ENCODE data around the gene PPM1G.
"Not testable (repeated sequence)": the region's sequence is repeated elsewhere in the genome, so short reads cannot be mapped to it uniquely, and the experiment has no call there.

PPM1G gene, protein sequence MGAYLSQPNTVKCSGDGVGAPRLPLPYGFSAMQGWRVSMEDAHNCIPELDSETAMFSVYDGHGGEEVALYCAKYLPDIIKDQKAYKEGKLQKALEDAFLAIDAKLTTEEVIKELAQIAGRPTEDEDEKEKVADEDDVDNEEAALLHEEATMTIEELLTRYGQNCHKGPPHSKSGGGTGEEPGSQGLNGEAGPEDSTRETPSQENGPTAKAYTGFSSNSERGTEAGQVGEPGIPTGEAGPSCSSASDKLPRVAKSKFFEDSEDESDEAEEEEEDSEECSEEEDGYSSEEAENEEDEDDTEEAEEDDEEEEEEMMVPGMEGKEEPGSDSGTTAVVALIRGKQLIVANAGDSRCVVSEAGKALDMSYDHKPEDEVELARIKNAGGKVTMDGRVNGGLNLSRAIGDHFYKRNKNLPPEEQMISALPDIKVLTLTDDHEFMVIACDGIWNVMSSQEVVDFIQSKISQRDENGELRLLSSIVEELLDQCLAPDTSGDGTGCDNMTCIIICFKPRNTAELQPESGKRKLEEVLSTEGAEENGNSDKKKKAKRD

DNA sequence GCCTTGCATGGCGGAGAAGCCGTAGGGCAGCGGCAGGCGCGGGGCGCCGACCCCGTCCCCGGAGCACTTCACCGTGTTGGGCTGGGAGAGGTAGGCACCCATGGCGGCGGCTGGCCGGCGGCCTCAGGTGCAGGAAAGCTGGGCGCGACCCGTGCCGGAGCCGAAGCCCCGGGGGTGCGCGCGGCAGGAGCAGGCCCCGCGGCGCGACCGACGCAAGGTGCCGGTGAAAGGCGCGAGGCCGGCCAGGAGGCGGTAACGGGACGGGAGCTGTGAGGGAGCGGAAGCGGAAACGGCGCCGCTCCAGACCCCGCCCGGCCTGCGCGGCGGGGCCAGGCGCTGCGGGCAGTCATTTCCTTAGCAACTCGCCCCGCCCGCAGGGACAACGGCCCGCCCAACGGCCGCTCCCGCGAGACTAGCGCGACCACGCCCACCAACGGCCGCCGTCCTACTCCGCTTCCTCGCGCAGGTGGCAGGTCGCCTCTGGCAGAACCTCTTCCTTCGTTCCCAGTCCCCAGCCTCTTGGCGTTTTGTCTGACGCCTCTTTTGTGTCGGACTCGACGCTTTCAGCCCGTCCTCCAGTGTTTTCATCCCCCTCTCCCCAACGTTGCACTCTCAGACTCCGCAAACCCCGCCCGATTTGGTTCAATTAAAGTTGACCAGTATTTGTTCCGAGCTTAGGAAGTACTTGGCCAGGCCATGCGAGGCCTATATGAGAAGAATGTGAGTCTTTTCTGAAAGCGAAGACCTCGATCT, at the start of gene PPM1G:
Gene PPM1G, minus strand, starts transcription at position 271 of the 753 bp plus-strand sequence. Its CDS starts 169 bp downstream, at position 102.
- peak; percentile 95 for DNase-seq (ENCODE audit: low spot score)

DNA sequence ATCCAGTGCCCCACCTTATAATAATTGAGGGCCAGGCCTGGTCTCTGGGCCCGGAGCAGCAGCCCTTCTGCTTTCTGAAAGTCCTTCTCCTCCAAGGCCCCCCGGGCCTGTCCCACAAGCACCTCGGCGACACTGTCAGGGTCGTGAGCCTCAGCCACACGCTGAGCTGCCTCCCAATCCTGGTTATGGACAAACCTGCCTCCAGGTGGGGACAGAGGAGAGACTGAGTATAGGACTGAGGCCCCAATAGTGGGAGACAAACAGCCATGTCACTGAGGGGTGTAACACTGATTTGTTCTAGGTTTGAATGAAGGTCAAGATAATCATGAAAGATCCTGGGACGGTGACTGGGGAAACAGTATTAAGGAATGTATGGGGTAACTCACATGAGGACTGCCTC, 44.6 kb upstream of the PPM1G start:
- DNase-seq (ENCODE audit: low spot score): no peak

DNA sequence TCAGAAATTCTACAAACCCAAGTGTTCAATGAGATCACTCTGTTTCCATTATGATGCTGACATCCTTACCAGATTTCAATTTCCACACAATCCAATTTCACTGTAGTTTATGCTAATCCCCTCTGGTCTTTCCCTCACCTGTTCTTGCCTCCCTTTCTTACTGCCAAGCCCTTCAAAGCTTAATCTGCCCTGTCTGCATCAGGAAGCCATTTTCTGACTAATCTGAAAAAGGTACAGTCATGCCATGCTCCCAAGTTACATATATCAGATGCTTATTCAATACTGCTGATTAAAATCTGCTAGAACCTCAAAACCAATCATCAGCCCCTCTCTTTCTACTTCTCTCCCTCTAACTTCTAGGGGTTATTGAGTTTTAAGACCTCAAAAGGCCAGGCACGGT, 41.7 kb upstream of the PPM1G start:
- DNase-seq (ENCODE audit: low spot score): no peak

DNA sequence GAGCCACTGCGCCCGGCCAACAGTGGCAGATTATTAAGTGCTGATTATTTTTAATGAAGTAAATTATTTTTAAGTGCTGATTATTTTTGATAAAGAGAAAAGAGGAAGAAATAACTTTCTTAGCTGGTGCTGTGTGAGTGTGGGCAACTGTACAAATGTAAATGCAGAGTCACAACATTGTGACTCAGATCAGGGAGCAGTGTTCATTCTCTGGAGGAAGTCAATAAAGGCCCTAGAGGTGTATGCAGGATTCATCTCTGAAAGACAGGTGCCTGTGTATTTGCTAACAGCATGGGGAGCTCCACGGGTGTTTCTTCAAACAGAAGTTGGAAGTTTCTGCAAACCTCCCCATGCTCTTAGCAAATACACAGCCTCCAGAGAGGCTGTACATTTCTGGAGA, 39.0 kb upstream of the PPM1G start:
- DNase-seq (ENCODE audit: low spot score): no peak

DNA sequence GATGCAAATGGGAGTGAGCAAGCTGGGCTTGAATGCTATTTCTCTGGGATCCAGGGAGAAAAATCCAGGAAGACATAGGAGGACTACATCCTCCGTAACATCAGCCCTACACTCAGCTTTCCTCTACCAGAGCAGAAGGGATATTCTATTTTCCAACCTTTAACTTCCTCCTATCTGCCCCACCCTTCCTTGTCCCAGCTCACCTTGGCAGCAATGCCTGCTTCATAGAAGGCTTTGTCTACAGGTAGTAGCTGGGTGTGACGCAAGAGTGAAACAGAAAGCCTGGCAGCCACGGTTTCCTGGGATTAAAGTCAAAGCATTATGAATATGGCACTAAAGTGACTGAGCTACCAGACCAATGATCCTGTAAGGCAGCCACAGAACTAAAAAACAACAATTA, 36.7 kb upstream of the PPM1G start:
- DNase-seq (ENCODE audit: low spot score): no peak

DNA sequence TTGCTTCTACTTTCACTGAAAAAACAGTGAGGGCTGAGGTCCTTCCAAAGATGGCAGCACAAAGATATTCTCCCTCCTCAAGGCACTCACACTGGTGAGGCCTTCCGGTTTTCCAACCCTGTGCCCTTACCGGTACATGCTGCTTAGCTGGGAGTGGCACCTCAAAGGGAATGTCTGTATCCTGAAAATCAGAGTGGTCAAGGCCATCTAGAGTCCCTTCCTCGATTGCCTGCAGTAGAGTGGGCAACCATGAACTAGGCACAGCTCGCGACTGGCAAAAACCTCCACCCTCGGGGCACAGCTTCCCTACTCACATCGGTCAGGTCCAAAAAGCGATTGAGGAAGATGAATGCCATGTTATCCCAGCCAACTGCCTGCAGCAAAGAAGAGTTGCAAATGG, 36.2 kb upstream of the PPM1G start:
- no peak for DNase-seq (ENCODE audit: low spot score)

DNA sequence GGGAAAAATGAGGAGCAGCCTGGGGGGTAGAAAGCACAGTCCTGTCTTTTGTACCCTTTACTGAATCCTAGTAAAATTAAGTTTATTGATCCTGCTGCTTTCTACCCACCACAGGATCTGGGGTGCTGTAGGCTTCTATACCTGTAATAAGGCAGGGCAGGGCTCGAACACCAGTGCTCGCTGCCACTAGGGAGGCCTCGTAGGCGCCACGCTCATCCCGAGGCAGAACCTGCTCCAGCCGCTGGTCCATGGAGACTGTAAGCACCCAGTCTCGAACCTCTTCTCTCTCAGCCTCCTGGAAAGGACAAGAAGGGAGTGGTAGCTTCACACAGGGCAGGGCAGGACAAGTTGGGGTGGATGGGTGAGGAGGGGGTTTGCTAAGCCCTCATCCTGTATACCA, 35.8 kb upstream of the PPM1G start:
- no peak for DNase-seq (ENCODE audit: low spot score)

DNA sequence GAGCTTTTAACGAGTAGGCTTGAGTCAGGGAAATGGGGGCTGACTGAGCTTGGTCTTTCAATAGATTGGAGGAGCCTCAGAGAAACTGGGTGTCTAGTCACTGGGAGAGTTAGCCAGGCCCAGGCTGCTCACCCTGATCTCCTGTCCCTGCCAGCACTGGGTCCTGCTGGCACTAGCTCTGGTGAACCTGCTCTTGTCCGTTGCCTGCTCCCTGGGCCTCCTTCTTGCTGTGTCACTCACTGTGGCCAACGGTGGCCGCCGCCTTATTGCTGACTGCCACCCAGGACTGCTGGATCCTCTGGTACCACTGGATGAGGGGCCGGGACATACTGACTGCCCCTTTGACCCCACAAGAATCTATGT, 33.5 kb upstream of the PPM1G start:
- no peak for DNase-seq (ENCODE audit: low spot score)

DNA sequence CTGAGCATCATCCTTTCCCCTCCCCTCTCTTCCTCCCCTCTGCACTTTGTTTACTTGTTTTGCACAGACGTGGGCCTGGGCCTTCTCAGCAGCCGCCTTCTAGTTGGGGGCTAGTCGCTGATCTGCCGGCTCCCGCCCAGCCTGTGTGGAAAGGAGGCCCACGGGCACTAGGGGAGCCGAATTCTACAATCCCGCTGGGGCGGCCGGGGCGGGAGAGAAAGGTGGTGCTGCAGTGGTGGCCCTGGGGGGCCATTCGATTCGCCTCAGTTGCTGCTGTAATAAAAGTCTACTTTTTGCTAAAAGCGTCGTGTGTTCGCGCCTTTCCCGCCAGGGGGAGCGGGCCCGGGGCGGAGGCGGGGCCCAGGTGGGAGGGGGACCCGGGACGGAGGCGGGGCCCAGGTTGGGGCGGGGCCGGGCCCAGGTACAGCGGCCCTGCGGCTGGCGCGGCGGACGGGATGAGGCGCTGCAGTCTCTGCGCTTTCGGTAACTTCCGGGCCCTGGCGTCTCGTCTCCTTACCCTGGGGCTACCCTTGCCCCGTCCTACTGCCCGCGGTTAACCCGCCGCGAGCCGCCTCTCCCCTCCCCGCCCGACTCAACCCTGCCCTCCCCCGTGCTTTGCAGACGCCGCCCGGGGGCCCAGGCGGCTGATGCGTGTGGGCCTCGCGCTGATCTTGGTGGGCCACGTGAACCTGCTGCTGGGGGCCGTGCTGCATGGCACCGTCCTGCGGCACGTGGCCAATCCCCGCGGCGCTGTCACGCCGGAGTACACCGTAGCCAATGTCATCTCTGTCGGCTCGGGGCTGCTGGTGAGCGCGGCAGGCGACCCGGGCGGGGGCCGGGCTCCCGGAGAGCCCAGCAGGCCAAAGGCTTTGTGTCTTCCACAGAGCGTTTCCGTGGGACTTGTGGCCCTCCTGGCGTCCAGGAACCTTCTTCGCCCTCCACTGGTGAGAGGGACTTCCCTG, 32.8 kb upstream of the PPM1G start, which contains the start of gene KRTCAP3:
Gene KRTCAP3, plus strand, starts transcription at position 424 of the 962 bp plus-strand sequence. Its CDS starts 32 bp downstream, at position 456.
- DNase-seq (ENCODE audit: low spot score): no peak

DNA sequence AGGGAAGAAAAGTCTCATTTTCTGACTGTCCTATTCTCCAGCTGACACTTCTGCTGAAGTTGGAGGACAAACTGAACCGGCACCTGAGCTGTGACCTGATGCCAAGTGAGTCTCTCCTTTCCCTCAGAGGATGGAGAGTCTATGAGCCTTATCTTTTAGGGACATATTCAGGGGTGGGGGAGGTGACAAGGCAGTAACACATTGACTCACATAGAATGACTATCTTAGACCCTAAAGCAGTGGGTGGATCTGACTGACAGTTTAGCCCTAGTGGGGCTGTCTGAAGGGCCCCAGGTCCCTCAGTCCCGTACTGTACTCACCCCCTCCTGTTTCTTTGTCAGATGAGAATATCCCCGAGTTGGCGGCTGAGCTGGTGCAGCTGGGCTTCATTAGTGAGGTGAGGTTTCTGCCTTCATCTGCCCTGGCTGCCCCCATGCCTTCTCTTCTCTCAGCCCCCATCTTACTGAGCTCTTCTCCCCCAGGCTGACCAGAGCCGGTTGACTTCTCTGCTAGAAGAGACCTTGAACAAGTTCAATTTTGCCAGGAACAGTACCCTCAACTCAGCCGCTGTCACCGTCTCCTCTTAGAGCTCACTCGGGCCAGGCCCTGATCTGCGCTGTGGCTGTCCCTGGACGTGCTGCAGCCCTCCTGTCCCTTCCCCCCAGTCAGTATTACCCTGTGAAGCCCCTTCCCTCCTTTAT, 32.0 kb upstream of the PPM1G start:
- no peak for DNase-seq (ENCODE audit: low spot score)

DNA sequence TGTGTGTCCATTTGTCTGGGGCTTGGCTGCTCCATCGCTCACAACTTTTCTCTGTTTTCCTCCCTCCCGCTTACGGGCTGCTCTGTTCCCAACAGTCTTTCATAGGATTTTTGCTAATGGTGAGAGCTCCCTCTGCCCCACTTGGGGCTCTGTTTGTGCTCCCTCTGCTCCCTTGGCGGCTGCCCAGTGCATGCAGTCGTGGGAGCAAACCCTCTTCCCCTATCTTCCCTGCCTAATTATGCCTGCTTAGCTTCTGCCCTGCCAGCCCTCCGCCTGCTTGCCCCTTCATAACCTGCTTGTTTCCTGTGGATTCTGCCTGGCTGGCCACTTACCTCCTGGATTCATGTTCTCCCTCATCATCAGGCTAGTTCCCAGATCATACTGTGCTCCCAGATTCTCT, 26.2 kb upstream of the PPM1G start:
- no peak for DNase-seq (ENCODE audit: low spot score)

DNA sequence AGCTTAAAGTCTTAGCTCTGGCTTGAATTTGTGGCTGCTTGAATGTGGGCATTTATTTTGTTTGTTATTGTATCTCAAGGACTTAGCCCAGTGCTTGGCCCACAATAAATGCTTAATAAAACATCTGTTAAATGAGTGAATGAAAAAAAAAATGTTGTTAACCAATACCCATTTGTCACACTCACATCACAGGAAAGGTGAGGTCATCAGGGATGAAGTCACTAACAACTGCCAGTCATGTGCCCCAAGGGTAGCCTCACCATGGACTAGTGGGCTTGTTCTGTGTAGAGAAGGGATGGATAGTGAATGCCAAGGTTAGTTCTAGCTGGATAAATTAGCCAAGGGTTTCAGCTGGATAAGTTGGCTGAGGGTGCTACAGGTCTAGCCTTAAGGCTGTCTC, 22.0 kb upstream of the PPM1G start:
- peak; percentile 37 for DNase-seq (ENCODE audit: low spot score)

DNA sequence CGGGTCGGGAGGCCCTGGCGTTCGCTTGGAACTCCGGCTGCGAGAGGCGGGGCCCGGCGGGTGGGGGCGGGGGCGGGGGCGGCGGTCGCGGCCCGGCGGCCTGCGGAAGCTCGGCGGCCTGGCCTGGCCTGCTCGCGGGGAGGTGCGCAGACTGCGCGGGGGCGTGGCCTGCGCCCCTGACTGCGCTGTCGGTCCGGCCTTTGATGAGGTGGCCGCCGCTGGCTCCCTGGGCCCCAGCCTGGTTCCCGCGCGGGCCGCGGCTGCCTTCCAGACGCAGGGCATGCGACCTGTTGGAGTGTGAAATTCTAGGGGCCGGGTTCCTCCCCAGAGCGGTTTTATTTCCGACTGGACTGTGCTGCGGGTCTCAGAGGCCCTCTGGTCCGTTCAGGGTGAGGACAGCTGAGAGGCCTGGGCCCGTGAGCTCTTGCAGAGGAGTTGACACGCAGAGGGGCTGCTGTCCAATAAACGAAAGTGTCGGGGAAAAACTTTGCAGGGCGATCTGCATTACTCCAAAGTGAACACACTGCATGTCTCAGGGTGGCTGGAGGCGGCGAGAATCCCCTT, 19.7 kb upstream of the PPM1G start:
- peak; percentile 81 for DNase-seq (ENCODE audit: low spot score)

DNA sequence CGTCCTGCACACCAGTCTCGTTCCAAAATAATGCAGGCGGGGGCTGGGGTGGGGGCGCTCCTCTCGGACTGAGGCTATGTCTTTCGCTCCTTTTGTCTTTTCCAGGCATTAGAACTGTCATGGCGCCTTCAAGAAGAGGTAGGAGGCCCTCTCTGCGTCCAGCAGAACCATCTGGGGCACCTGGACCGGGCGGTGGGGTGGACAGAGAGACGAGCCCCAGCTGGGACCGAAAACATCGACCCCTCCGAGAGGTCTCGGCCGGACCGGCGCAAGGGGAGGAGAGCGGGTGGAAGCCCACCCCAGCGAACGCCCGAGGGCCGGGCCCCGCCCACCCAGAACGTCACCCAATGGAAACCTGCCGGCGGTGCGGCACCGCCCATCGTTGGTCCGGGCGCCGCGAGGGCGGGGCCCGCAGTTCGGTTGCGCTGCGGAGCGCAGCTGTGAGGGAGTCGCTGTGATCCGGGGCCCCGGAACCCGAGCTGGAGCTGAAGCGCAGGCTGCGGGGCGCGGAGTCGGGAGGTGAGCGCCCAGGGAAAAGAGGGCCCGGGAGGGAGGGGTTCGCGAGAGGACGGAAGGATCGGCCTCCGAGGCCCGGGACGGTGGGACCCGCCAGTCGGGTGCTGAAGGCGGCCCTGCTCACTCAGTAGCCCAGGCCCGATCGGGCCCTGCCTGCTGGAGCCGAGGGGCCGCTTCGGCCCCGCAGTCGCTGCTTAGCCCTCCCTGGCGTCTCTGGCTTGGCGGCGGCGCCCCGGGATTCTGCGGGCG, 19.0 kb upstream of the PPM1G start, which contains the start of gene NRBP1:
Gene NRBP1, plus strand, starts transcription at position 419 of the 765 bp plus-strand sequence. CDS start 4,643 bp downstream, outside the sequence.
- peak; percentile 96 for DNase-seq (ENCODE audit: low spot score)

DNA sequence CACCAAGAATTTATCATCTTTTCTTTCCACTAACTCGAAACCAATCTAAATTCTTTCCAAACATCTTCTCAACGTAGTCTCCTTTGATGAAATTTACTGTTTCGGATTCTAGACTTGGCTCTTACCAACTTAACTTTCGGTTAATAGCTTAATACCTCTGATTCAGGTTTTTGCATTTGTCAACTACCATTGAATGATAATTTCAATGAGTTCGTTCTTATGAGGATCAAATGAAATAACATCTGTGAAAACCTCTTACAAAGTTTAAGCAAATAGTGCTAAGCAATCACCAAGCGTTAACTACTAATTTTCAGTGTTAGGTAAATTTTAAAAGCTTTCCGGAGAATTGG, 18.4 kb upstream of the PPM1G start:
- DNase-seq (ENCODE audit: low spot score): no peak

DNA sequence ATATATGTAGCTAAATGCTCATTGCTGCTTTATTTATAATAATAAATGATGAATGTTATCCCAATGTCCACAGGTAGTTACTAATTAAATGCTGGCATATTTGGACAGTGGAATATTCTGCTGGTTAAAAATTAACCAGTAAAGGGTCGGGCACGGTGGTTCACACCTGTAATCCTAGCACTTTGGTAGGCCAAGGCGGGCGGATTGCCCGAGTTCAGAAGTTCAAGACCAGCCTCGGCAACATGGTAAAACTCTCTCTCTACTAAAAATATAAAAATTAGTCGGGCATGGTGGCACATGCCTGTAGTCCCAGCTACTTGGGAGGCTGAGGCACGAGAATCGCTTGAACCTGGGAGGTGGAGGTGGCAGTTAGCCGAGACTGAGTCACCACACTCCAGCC, 15.6 kb upstream of the PPM1G start:
- not testable (repeated sequence) for DNase-seq (ENCODE audit: low spot score)

DNA sequence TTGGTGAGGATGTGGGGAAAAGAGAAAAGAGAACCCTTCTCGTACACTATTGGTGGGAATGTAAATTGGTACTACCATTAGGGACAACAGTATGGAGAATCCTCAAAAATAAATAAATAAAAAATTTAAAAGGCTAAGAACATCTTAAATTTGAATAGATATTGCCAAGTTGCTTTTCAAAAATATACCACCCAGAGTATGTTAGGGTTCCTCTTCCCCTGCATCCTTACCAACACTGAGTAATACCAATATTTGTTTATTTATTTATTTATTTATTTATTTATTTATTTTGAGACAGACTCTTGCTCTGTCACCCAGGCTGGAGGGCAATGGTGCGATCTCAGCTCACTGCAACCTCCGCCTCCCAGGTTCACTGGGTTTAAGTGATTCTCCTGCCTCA, 13.6 kb upstream of the PPM1G start:
- DNase-seq (ENCODE audit: low spot score): no peak

DNA sequence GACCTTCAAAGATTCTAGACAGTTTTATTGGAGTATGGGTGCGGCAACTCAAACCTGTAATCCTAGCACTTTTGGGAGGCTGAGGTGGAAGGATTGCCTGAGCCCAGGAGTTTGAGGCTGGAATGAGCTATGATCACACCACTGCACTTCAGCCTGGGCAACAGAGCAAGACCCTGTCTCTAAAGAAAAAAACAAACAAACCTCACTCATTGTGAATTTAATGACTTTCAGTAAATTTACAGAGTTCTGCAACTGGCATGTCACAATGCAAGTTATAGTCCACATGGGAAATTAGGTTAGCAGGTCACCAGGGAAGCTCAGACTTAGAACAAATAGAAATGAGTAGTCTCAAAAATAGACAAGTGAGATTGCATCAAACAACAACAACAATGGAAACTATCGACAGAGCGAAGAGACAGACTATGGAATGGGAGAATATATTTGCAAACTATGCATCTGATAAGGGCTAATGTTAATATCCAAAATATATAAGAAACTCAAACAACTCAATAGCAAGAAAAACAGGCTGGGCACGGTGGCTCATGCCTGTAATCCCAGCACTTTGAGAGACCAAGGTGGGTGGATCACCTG, 12.4 kb upstream of the PPM1G start:
- no peak for DNase-seq (ENCODE audit: low spot score)

DNA sequence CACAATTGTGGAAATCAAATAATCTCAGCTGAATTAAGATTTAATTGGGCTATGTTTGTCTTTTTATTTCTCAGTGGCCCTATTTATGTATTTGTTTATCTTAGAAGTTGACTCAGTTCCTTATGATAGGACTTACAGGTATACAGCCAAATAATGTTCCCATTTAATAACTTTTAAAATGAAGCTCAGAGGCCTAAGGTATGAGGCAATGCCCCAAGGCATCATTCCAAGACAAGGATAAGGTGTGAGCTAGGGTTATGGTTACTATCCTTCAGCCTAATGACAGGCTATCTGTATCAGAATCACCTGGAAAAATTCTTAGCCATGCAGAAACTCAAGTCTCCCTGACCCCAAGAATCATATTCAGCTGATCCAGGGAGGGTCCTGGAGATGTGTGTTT, 11.6 kb upstream of the PPM1G start:
- no peak for DNase-seq (ENCODE audit: low spot score)

DNA sequence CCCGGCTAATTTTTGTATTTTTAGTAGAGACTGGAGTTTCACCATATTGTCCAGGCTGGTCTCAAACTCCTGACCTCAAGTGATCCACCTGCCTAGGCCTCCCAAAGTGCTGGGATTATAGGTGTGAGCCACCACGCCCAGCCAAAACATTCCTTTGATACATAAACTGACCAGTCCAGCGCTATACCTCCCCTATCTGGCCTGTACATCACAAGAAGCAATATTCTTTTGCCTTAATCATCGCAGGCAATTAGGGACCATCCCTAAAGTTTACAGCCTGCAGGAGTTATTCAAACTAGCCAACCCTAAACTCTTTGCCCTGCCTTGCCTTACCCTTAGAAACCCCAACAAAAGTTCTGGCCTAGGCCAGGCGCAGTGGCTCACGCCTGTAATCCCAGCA, 6.8 kb upstream of the PPM1G start:
- DNase-seq (ENCODE audit: low spot score): no peak

Measured in NAMALWA (cell line).